CMK (cell line): ENCODE results near the gene KRTAP3-3.

Experiments used
- DNase-seq: peaks from one replicate; pipeline ENCODE4 v3.0.0-alpha.2; 2010; ENCODE audit warnings: low read depth

Gene KRTAP3-3

GRCh38 chr17:40958086-40958953, 35.6 kb downstream of the KRTAP3-3 start:
- DNase-seq, result no peak

- no peak for DNase-seq
Observed at GRCh38 chr17:40956401-40957254, 37.3 kb downstream of the KRTAP3-3 start.

- DNase-seq, result no peak
Observed at GRCh38 chr17:40953881-40954280, 40.1 kb downstream of the KRTAP3-3 start.

- no peak for DNase-seq
Observed at GRCh38 chr17:40952661-40953060, 41.3 kb downstream of the KRTAP3-3 start.

- DNase-seq, result no peak
Observed at GRCh38 chr17:40952154-40952553, 41.8 kb downstream of the KRTAP3-3 start.

- no peak for DNase-seq
Observed at GRCh38 chr17:40951011-40951622, 42.8 kb downstream of the KRTAP3-3 start.

GRCh38 chr17:40950176-40950575, 43.8 kb downstream of the KRTAP3-3 start:
- no peak for DNase-seq

GRCh38 chr17:40949418-40949817, 44.5 kb downstream of the KRTAP3-3 start:
- DNase-seq, result no peak

GRCh38 chr17:40947929-40948328, 46.0 kb downstream of the KRTAP3-3 start:
- DNase-seq, result no peak

- no peak for DNase-seq
Observed at GRCh38 chr17:40945414-40945813, 48.5 kb downstream of the KRTAP3-3 start.

GRCh38 chr17:40944531-40944930, 49.4 kb downstream of the KRTAP3-3 start:
- DNase-seq, result no peak
